ENCODE measurements around the gene C1orf21. TPM values are rescaled to one million over a fixed set of nuclear protein-coding genes. Genes with fewer than 3 reads are reported as not detected.

The C1orf21 gene
- total RNA-seq, 1 donor = 17.0 TPM

DNA sequence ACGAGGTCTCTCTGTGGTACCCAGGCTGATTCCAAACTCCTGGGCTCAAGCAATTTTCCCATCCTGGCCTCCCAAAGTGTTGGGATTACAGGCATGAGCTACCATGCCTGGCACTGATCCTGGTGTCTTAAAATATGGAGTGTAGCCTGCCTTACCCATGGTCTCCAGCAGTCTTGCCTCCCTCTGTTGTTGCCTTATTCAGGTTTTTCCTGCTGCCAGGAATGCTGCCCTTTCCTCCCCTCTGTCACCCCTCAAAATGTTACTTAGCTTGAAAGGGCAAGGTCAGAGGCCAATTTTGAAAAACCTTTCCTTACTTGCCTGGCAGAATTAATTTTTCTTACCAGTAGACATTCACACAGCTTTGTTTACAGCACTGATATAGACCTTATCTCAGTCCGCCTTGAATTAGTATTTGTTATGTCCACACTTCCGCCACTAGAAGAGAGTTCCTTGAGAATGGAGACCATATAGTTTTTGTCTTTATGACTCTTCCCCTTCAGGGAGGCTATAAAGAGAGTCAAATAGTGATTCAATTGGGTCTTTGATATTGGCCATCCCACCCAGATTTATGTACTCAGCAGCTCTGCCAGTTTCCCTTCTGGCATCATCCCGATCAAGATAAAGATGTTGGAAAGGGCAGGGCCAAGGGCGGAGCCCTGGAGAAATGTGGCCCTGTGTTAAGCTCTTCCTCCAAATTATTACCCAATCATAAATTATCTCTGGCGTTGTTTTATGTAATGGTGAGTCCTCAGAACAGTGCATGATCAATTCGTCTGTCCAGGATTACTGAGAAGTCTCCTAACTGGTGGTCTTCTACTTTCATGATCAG, 38.8 kb downstream of the C1orf21 start:
- Histone ChIP-seq H3K79me2 (ENCODE audit: insufficient read depth, low read length) (peaks cover 5% of the 10 kb centered on the region), H3K4me2 (ENCODE audit: insufficient read depth, low read length) (no peak overlapping the region), H3K9me3 (ENCODE audit: low read depth, low read length) (no peaks in the 10 kb centered on the region), H3K4me1 (ENCODE audit: insufficient read depth, low read length) (no peaks in the 10 kb centered on the region), H3K36me3 (ENCODE audit: insufficient read depth, low read length) (no peaks in the 10 kb centered on the region), H2AFZ (ENCODE audit: low read length) (no peak overlapping the region), H3K4me3 (ENCODE audit: insufficient read depth, low read length) (no peak overlapping the region), H3K27me3 (ENCODE audit: insufficient read depth, low read length) (no peaks in the 10 kb centered on the region), H4K20me1 (ENCODE audit: insufficient read depth, low read length) (no peaks in the 10 kb centered on the region), H3K27ac (ENCODE audit: low read depth, low read length) (no peak overlapping the region)
- DNase-seq (ENCODE audit: insufficient read length, low spot score, missing footprints) = no peak
- TF ChIP-seq, protein P1, sequence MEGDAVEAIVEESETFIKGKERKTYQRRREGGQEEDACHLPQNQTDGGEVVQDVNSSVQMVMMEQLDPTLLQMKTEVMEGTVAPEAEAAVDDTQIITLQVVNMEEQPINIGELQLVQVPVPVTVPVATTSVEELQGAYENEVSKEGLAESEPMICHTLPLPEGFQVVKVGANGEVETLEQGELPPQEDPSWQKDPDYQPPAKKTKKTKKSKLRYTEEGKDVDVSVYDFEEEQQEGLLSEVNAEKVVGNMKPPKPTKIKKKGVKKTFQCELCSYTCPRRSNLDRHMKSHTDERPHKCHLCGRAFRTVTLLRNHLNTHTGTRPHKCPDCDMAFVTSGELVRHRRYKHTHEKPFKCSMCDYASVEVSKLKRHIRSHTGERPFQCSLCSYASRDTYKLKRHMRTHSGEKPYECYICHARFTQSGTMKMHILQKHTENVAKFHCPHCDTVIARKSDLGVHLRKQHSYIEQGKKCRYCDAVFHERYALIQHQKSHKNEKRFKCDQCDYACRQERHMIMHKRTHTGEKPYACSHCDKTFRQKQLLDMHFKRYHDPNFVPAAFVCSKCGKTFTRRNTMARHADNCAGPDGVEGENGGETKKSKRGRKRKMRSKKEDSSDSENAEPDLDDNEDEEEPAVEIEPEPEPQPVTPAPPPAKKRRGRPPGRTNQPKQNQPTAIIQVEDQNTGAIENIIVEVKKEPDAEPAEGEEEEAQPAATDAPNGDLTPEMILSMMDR (IDR thresholded peaks at IDR 0.05; ENCODE audit: extremely low read depth, low read depth, low read length) = no peak

DNA sequence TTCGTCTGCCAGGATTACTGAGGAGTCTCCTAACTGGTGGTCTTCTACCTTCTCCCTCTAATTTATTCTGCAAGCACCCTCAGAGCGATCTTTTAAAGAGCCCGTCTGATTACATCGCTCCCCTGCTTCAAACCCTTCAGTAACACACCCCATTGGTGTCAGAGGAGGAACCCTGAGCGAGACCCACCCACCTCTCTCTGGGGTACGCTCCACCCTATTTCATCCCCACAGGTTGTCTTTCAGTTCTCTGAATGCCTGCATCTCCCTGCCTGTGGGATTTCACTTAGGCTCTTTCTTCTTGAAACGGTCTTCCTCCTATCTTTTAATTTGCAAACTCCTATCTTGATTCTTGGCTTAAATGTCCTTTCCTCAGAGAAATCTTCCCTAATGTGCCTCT, 39.4 kb downstream of the C1orf21 start:
- TF ChIP-seq, protein P1 (IDR thresholded peaks at IDR 0.05; ENCODE audit: extremely low read depth, low read depth, low read length) = no peak
- Histone ChIP-seq H3K27me3 (ENCODE audit: insufficient read depth, low read length) (no peaks in the 10 kb centered on the region), H3K36me3 (ENCODE audit: insufficient read depth, low read length) (no peaks in the 10 kb centered on the region), H3K4me2 (ENCODE audit: insufficient read depth, low read length) (no peak overlapping the region), H4K20me1 (ENCODE audit: insufficient read depth, low read length) (no peaks in the 10 kb centered on the region), H3K4me3 (ENCODE audit: insufficient read depth, low read length) (no peak overlapping the region), H3K27ac (ENCODE audit: low read depth, low read length) (no peak overlapping the region), H3K79me2 (ENCODE audit: insufficient read depth, low read length) (no peaks in the 10 kb centered on the region), H3K4me1 (ENCODE audit: insufficient read depth, low read length) (no peaks in the 10 kb centered on the region), H3K9me3 (ENCODE audit: low read depth, low read length) (no peaks in the 10 kb centered on the region), H2AFZ (ENCODE audit: low read length) (no peak overlapping the region)
- no peak for DNase-seq (ENCODE audit: insufficient read length, low spot score, missing footprints)

DNA sequence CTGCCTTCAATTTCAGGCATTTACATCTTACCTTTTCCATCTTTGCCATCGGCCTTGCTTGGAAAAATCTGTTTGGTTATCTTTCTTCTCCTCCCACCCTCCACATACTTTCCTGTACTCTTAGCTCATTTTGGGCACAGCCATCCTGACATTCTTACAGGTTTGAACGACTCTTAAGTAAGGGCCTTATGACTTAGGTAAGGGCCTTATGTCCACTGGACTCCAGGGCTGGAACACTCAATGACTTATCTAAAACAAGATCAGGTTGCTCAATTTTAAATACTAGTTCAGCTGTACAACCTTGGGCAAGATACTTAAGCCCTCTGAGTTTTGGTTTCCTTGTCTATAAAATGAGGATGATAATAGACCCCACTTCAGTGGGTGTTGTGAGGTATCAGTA, 40.9 kb downstream of the C1orf21 start:
- Histone ChIP-seq H3K27me3 (ENCODE audit: insufficient read depth, low read length) (no peaks in the 10 kb centered on the region), H4K20me1 (ENCODE audit: insufficient read depth, low read length) (no peaks in the 10 kb centered on the region), H3K36me3 (ENCODE audit: insufficient read depth, low read length) (no peaks in the 10 kb centered on the region), H3K9me3 (ENCODE audit: low read depth, low read length) (no peaks in the 10 kb centered on the region), H3K4me2 (ENCODE audit: insufficient read depth, low read length) (no peak overlapping the region), H3K4me3 (ENCODE audit: insufficient read depth, low read length) (no peak overlapping the region), H3K4me1 (ENCODE audit: insufficient read depth, low read length) (no peaks in the 10 kb centered on the region), H2AFZ (ENCODE audit: low read length) (no peak overlapping the region), H3K27ac (ENCODE audit: low read depth, low read length) (no peak overlapping the region), H3K79me2 (ENCODE audit: insufficient read depth, low read length) (no peaks in the 10 kb centered on the region)
- DNase-seq (ENCODE audit: insufficient read length, low spot score, missing footprints) = no peak
- TF ChIP-seq, protein P1 (IDR thresholded peaks at IDR 0.05; ENCODE audit: extremely low read depth, low read depth, low read length) = no peak

DNA sequence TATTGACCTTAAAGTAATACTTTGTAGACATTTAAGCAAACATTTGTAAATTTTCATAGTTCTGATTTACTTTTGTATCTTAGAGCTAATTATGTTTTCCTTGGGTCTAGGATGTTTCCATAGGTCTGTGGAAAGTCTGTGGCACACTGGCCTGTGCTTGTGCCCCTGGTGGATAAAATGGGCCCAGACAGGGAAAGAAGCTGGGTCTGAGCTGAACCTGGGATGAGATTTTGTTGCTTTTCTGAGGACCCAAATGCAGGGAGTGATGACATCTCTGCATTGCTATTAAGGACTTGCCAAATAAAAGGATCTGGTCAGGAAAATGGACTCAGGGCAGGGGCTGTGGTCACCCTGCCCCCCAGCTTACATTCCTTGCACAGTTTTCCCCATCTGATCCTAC, 41.8 kb downstream of the C1orf21 start:
- no peaks in the 10 kb centered on the region for H3K9me3 ChIP-seq (ENCODE audit: low read depth, low read length)
- TF ChIP-seq, protein P1 (IDR thresholded peaks at IDR 0.05; ENCODE audit: extremely low read depth, low read depth, low read length) = no peak
- no peak overlapping the region for H3K27ac ChIP-seq (ENCODE audit: low read depth, low read length)
- H3K4me3 ChIP-seq (ENCODE audit: insufficient read depth, low read length) = no peak overlapping the region
- no peak overlapping the region for H2AFZ ChIP-seq (ENCODE audit: low read length)
- no peaks in the 10 kb centered on the region for H3K4me1 ChIP-seq (ENCODE audit: insufficient read depth, low read length)
- no peaks in the 10 kb centered on the region for H3K36me3 ChIP-seq (ENCODE audit: insufficient read depth, low read length)
- DNase-seq (ENCODE audit: insufficient read length, low spot score, missing footprints) = no peak
- H3K4me2 ChIP-seq (ENCODE audit: insufficient read depth, low read length) = no peak overlapping the region
- no peaks in the 10 kb centered on the region for H3K27me3 ChIP-seq (ENCODE audit: insufficient read depth, low read length)
- no peaks in the 10 kb centered on the region for H4K20me1 ChIP-seq (ENCODE audit: insufficient read depth, low read length)
- no peaks in the 10 kb centered on the region for H3K79me2 ChIP-seq (ENCODE audit: insufficient read depth, low read length)
